CD8-positive, alpha-beta memory T cell (primary cell): ENCODE measurements around the gene TMEFF1. TPM values are rescaled to one million over a fixed set of nuclear protein-coding genes. Genes with fewer than 3 reads are reported as not detected.

Source experiments
- CTCF ChIA-PET: fragments of 350-600 bp; sonication (Branson Sonifier 250); formaldehyde crosslinking; loops from one replicate; lab custom pipeline; 2021; ENCODE audit warnings: antibody characterized with exemption; lab: Charles Lee
- POLR2A ChIA-PET: fragments of 350-600 bp; sonication (Branson Sonifier 250); formaldehyde crosslinking; loops from one replicate; lab custom pipeline; 2021; ENCODE audit warnings: antibody characterized with exemption; lab: Charles Lee
- DNase-seq, 5 donors: peaks; one replicate each; pipeline versions ENCODE4 v3.0.0 to v3.0.0-alpha.2; 2020 to 2022; ENCODE audit warnings: mixed read lengths in 1 of 5
- H3K27ac ChIP-seq: one replicate; pipeline ENCODE4 v1.7.0; 2013; ENCODE audit warnings: low read depth, mild to moderate bottlenecking, low read length, moderate library complexity
- H3K27me3 ChIP-seq: 2 replicates; pipeline ENCODE4 v1.7.0; 2013; ENCODE audit warnings: low read length, mild to moderate bottlenecking; ENCODE audit not compliant: insufficient read depth, poor library complexity, severe bottlenecking
- H3K36me3 ChIP-seq: 2 replicates; pipeline ENCODE4 v1.7.0; 2013; ENCODE audit warnings: mild to moderate bottlenecking, low read length, moderate library complexity; ENCODE audit not compliant: insufficient read depth
- H3K4me1 ChIP-seq: 2 replicates; pipeline ENCODE4 v1.7.0; 2013; ENCODE audit warnings: mild to moderate bottlenecking, low read length, moderate library complexity; ENCODE audit not compliant: insufficient read depth
- H3K4me3 ChIP-seq: 2 replicates; pipeline ENCODE4 v1.7.0; 2013; ENCODE audit warnings: mild to moderate bottlenecking, low read length
- H3K9me3 ChIP-seq: 2 replicates; pipeline ENCODE4 v1.7.0; 2013; ENCODE audit warnings: mild to moderate bottlenecking, low read length
- H3K27ac Mint-ChIP-seq, 8 donors: one replicate each; pipeline ENCODE4 v1.8.0; 2020 to 2021; ENCODE audit warnings: mixed read lengths in 8 of 8, mild to moderate bottlenecking in 6 of 8, inconsistent platforms in 3 of 8, moderate library complexity in 3 of 8
- H3K27me3 Mint-ChIP-seq, 2 donors: one replicate each; pipeline ENCODE4 v1.8.0; 2020 to 2021; ENCODE audit warnings: mixed read lengths in 2 of 2, mild to moderate bottlenecking in 1 of 2, moderate library complexity in 1 of 2
- H3K36me3 Mint-ChIP-seq, 3 donors: one replicate each; pipeline ENCODE4 v1.8.0; 2020 to 2021; ENCODE audit warnings: mixed read lengths in 3 of 3, inconsistent platforms in 1 of 3, mild to moderate bottlenecking in 1 of 3
- H3K4me1 Mint-ChIP-seq, 3 donors: one replicate each; pipeline ENCODE4 v1.8.0; 2020 to 2021; ENCODE audit warnings: mixed read lengths in 3 of 3, inconsistent platforms in 1 of 3, mild to moderate bottlenecking in 1 of 3
- H3K4me3 Mint-ChIP-seq, 7 donors: one replicate each; pipeline ENCODE4 v1.8.0; 2020 to 2021; ENCODE audit warnings: mixed read lengths in 7 of 7, mild to moderate bottlenecking in 6 of 7, moderate library complexity in 4 of 7, inconsistent platforms in 2 of 7
- H3K9me3 Mint-ChIP-seq, 5 donors: one replicate each; pipeline ENCODE4 v1.8.0; 2020 to 2022; ENCODE audit warnings: mixed read lengths in 5 of 5, mild to moderate bottlenecking in 3 of 5, moderate library complexity in 2 of 5, inconsistent platforms in 1 of 5
- polyA plus RNA-seq: library from polyadenylated mRNA; unstranded; fragments of 300-500 nt; fragmentation: Illumina TruSeq; gene quantifications from one replicate; pipeline ENCODE4 v1.2.3, GENCODE V29; 2021
- total RNA-seq, 2 experiments: library from RNA; stranded (reverse); gene quantifications; one replicate each; pipeline ENCODE4 v1.2.3, GENCODE V29; 2021

The TMEFF1 gene
- under 1 TPM; 0.37 to 0.38 TPM for total RNA-seq
- not detected for polyA plus RNA-seq

GRCh38 chr9:100472788-100473275 lies at the start of gene TMEFF1:
TMEFF1 (plus strand) TSS chr9:100473149; CDS start chr9:100473545, 396 bp downstream.
- Mint-ChIP-seq H3K9me3 (no peaks in the 10 kb centered on the region), H3K27ac (peak within 1 kb of the TSS in 1 of 8 donors; percentile 58), H3K4me3 (peak within 1 kb of the TSS; percentile 59 to 87 (median 75)), H3K4me1 (peaks cover 4 to 6% (median 5%) of the 10 kb centered on the region in 3 donors), H3K36me3 (peaks cover 0 to 10% (median 2%) of the 10 kb centered on the region in 3 donors), H3K27me3 (peaks cover 27 to 39% of the 10 kb centered on the region in 2 donors)
- Histone ChIP-seq H3K4me1 (no peaks in the 10 kb centered on the region), H3K27ac (no peak within 1 kb of the TSS), H3K9me3 (no peaks in the 10 kb centered on the region), H3K36me3 (no peaks in the 10 kb centered on the region), H3K4me3 (no peak within 1 kb of the TSS), H3K27me3 (peaks cover 20% of the 10 kb centered on the region)
- ChIA-PET CTCF (no interaction called here), POLR2A (no interaction called here)
- DNase-seq, result peak; percentile 6 to 54 (median 22)

GRCh38 chr9:100425758-100426157 lies 47.2 kb upstream of the TMEFF1 start:
- H3K27ac Mint-ChIP-seq, result peak overlapping the region in 3 of 8 donors; percentile 56 to 81 (median 70)
- peaks cover 38 to 42% (median 39%) of the 10 kb centered on the region in 3 donors for H3K4me1 Mint-ChIP-seq
- Histone ChIP-seq H3K4me3 (no peak overlapping the region), H3K4me1 (peaks cover 12% of the 10 kb centered on the region), H3K27ac (no peak overlapping the region), H3K27me3 (no peaks in the 10 kb centered on the region), H3K9me3 (no peaks in the 10 kb centered on the region), H3K36me3 (no peaks in the 10 kb centered on the region)
- ChIA-PET POLR2A (interaction anchor here (1.5 kb wide), 1 partner anchor 14 kb away, joined by 7 read pairs; no protein-coding TSS in a partner anchor), CTCF (interaction anchor here (0.9 to 3.6 kb wide), 2 partner anchors 12 to 14 kb away, joined by 4 to 21 read pairs; no protein-coding TSS in a partner anchor)
- no peak for DNase-seq
- H3K4me3 Mint-ChIP-seq, result peak overlapping the region; percentile 90 to 98 (median 96)
- no peaks in the 10 kb centered on the region for H3K9me3 Mint-ChIP-seq
- peaks cover 3 to 10% of the 10 kb centered on the region in 2 donors for H3K27me3 Mint-ChIP-seq
- H3K36me3 Mint-ChIP-seq, result peaks cover 0 to 8% (median 0%) of the 10 kb centered on the region in 3 donors

GRCh38 chr9:100426189-100426529 lies 46.8 kb upstream of the TMEFF1 start:
- H3K9me3 ChIP-seq, result no peaks in the 10 kb centered on the region

GRCh38 chr9:100426530-100427365 lies 46.2 kb upstream of the TMEFF1 start, which contains the start of gene MSANTD3:
MSANTD3 (plus strand) TSS chr9:100427143; CDS start chr9:100441939, 14,796 bp downstream.
- Mint-ChIP-seq H3K36me3 (peaks cover 0 to 8% (median 0%) of the 10 kb centered on the region in 3 donors), H3K4me1 (peaks cover 41 to 45% (median 42%) of the 10 kb centered on the region in 3 donors), H3K27ac (peak within 1 kb of the TSS; percentile 70 to 97 (median 93)), H3K4me3 (peak within 1 kb of the TSS; percentile 90 to 98 (median 96)), H3K27me3 (peaks cover 1 to 6% of the 10 kb centered on the region in 2 donors), H3K9me3 (no peaks in the 10 kb centered on the region)
- ChIA-PET CTCF (interaction anchor here (0.6 to 3.6 kb wide), 5 partner anchors 11 to 19 kb away, joined by 3 to 21 read pairs (median 3); no protein-coding TSS in a partner anchor), POLR2A (interaction anchor here (0.6 to 1.5 kb wide), 3 partner anchors 15 to 1106 kb away, joined by 4 to 7 read pairs (median 4); no protein-coding TSS in a partner anchor)
- Histone ChIP-seq H3K4me1 (peaks cover 12% of the 10 kb centered on the region), H3K27me3 (no peaks in the 10 kb centered on the region), H3K4me3 (peak within 1 kb of the TSS; percentile 65), H3K9me3 (no peaks in the 10 kb centered on the region), H3K27ac (peak within 1 kb of the TSS; percentile 77), H3K36me3 (no peaks in the 10 kb centered on the region)
- DNase-seq, result peak; percentile 39 to 70 (median 47)

More at GRCh38 chr9:100426189-100426529, 46.8 kb upstream of the TMEFF1 start:
- peak overlapping the region; percentile 70 to 97 (median 93) for H3K27ac Mint-ChIP-seq
- Histone ChIP-seq H3K27me3 (no peaks in the 10 kb centered on the region), H3K4me3 (peak overlapping the region; percentile 65), H3K4me1 (peaks cover 12% of the 10 kb centered on the region), H3K36me3 (no peaks in the 10 kb centered on the region), H3K27ac (peak overlapping the region; percentile 77)
- H3K4me1 Mint-ChIP-seq, result peaks cover 39 to 42% (median 39%) of the 10 kb centered on the region in 3 donors
- H3K36me3 Mint-ChIP-seq, result peaks cover 0 to 8% (median 0%) of the 10 kb centered on the region in 3 donors
- ChIA-PET POLR2A (interaction anchor here (0.6 to 1.5 kb wide), 3 partner anchors 15 to 1107 kb away, joined by 4 to 7 read pairs (median 4); no protein-coding TSS in a partner anchor), CTCF (interaction anchor here (0.6 to 3.6 kb wide), 4 partner anchors 11 to 19 kb away, joined by 3 to 21 read pairs (median 4); no protein-coding TSS in a partner anchor)
- DNase-seq, result no peak
- peak overlapping the region; percentile 90 to 98 (median 96) for H3K4me3 Mint-ChIP-seq
- no peaks in the 10 kb centered on the region for H3K9me3 Mint-ChIP-seq
- H3K27me3 Mint-ChIP-seq, result peaks cover 1 to 10% of the 10 kb centered on the region in 2 donors

- H3K4me1 Mint-ChIP-seq, result peaks cover 44 to 51% (median 46%) of the 10 kb centered on the region in 3 donors
- peaks cover 1 to 3% of the 10 kb centered on the region in 2 donors for H3K27me3 Mint-ChIP-seq
- H3K4me1 ChIP-seq, result peaks cover 12% of the 10 kb centered on the region
- H3K9me3 ChIP-seq, result no peaks in the 10 kb centered on the region
- ChIA-PET POLR2A (interaction anchor here (1.5 kb wide), 1 partner anchor 16 kb away, joined by 7 read pairs; no protein-coding TSS in a partner anchor), CTCF (interaction anchor here (1.0 to 3.6 kb wide), 2 partner anchors 10 to 12 kb away, joined by 3 to 21 read pairs; no protein-coding TSS in a partner anchor)
- peak overlapping the region; percentile 45 for H3K27ac ChIP-seq
- peak overlapping the region; percentile 40 to 82 (median 60) for H3K27ac Mint-ChIP-seq
- H3K9me3 Mint-ChIP-seq, result no peaks in the 10 kb centered on the region
- peaks cover 0 to 8% (median 0%) of the 10 kb centered on the region in 3 donors for H3K36me3 Mint-ChIP-seq
- no peaks in the 10 kb centered on the region for H3K36me3 ChIP-seq
- H3K4me3 ChIP-seq, result peak overlapping the region; percentile 43
- DNase-seq, result peak in 3 of 5 donors; percentile 4 to 51 (median 44)
- no peaks in the 10 kb centered on the region for H3K27me3 ChIP-seq
- H3K4me3 Mint-ChIP-seq, result peak overlapping the region; percentile 73 to 92 (median 82)
These were observed 45.3 kb upstream of the TMEFF1 start for GRCh38 chr9:100427366-100428263.

- no peak for DNase-seq
- ChIA-PET CTCF (interaction anchor here (1.6 kb wide), 1 partner anchor 9 kb away, joined by 6 read pairs; no protein-coding TSS in a partner anchor), POLR2A (no interaction called here)
- Histone ChIP-seq H3K9me3 (no peaks in the 10 kb centered on the region), H3K4me3 (no peak overlapping the region), H3K4me1 (peaks cover 12% of the 10 kb centered on the region), H3K27ac (no peak overlapping the region), H3K36me3 (no peaks in the 10 kb centered on the region), H3K27me3 (no peaks in the 10 kb centered on the region)
- Mint-ChIP-seq H3K27me3 (no peaks in the 10 kb centered on the region), H3K36me3 (peaks cover 0 to 8% (median 0%) of the 10 kb centered on the region in 3 donors), H3K4me3 (peak overlapping the region; percentile 0 to 92 (median 38)), H3K9me3 (no peaks in the 10 kb centered on the region), H3K4me1 (peaks cover 46 to 58% (median 50%) of the 10 kb centered on the region in 3 donors), H3K27ac (peak overlapping the region in 4 of 8 donors; percentile 16 to 83 (median 33))
These were observed 43.9 kb upstream of the TMEFF1 start for GRCh38 chr9:100428871-100429654.
